Esophagus muscularis mucosa (tissue), 4 donors: ENCODE measurements around the gene SLC48A1.

Experiments
- CTCF ChIP-seq, 3 experiments: fragments of 200-600 bp in 2 of 3; fragments of 450-650 bp in 1 of 3; sonication (generic) in 2 of 3; IDR thresholded peaks; one replicate each; pipeline ENCODE4 v1.5.1; 2017 to 2019; ENCODE audit warnings: antibody characterized with exemption in 3 of 3, mild to moderate bottlenecking in 2 of 3, moderate library complexity in 1 of 3
- EP300 ChIP-seq: sonication (generic); formaldehyde crosslinking; IDR thresholded peaks from one replicate; pipeline ENCODE4 v1.6.1; 2017; ENCODE audit warnings: antibody characterized with exemption
- POLR2A ChIP-seq: fragments of 450-650 bp; IDR thresholded peaks from one replicate; pipeline ENCODE4 v1.6.1; 2017; ENCODE audit warnings: antibody characterized with exemption, moderate library complexity, mild to moderate bottlenecking, low read depth
- POLR2AphosphoS5 ChIP-seq, 2 donors: sonication (generic); formaldehyde crosslinking; IDR thresholded peaks; one replicate each; pipeline ENCODE4 v1.6.1; 2017; ENCODE audit warnings: antibody characterized with exemption in 2 of 2

GRCh38 chr12:47822863-47823262 lies 49.8 kb downstream of the SLC48A1 start:
- TF ChIP-seq CTCF (IDR thresholded peaks at IDR 0.05) (no peak), POLR2AphosphoS5 (IDR thresholded peaks at IDR 0.05) (peak in 1 of 2 donors; percentile 0), EP300 (no peak), POLR2A (no peak)
